ENCODE results near the gene ATP13A4.

Gene ATP13A4

DNA sequence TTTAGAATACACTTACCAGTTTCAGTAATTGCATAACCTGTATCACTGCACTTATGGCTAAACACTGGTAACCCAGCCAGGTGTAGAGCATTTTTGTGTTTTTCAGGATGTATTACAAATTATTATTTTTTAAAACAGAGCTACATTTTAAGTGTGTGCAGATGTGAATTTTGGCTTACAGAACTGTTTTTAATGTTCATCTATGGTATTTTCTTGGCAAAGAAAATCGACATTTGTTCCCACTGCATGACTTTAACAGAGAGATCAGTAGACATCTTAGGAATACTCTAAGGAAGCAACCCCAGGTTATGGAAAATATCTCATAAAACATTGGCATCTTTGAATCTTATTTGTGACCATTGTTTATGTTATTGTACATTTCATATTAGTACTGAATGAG lies 73.3 kb downstream of the ATP13A4 start:
- Histone ChIP-seq H3K4me1 (ENCODE audit: insufficient read depth, insufficient read length) (no peaks in the 10 kb centered on the region), H3K9ac (ENCODE audit: insufficient read length, low read depth) (no peak overlapping the region), H3K9me3 (ENCODE audit: insufficient read depth, low read length) (no peaks in the 10 kb centered on the region), H3K4me3 (ENCODE audit: insufficient read length, low read depth) (no peak overlapping the region), H3K27me3 (ENCODE audit: insufficient read depth, insufficient read length) (no peaks in the 10 kb centered on the region), H3K36me3 (ENCODE audit: insufficient read depth, insufficient read length, low read length) (no peaks in the 10 kb centered on the region)
- DNase-seq (ENCODE audit: low read depth, low spot score) = no peak
- TF ChIP-seq YY1 (IDR thresholded peaks at IDR 0.05; ENCODE audit: insufficient read depth, insufficient read length) = no peak
- no peak for TF ChIP-seq SUZ12 (IDR thresholded peaks at IDR 0.05; ENCODE audit: extremely low read depth, insufficient read depth, insufficient read length)
- TF ChIP-seq ZNF274 (IDR thresholded peaks at IDR 0.05; ENCODE audit: low read depth, low read length) = no peak

GRCh38 chr3:193474446-193474845 lies 80.2 kb downstream of the ATP13A4 start:
- DNase-seq (ENCODE audit: low read depth, low spot score) = no peak
- no peaks in the 10 kb centered on the region for H3K27me3 ChIP-seq (ENCODE audit: insufficient read depth, insufficient read length)
- H3K9ac ChIP-seq (ENCODE audit: insufficient read length, low read depth) = no peak overlapping the region
- no peaks in the 10 kb centered on the region for H3K36me3 ChIP-seq (ENCODE audit: insufficient read depth, insufficient read length, low read length)
- H3K4me3 ChIP-seq (ENCODE audit: insufficient read length, low read depth) = no peak overlapping the region
- TF ChIP-seq SUZ12 (IDR thresholded peaks at IDR 0.05; ENCODE audit: extremely low read depth, insufficient read depth, insufficient read length) (no peak), ZNF274 (IDR thresholded peaks at IDR 0.05; ENCODE audit: low read depth, low read length) (no peak), YY1 (IDR thresholded peaks at IDR 0.05; ENCODE audit: insufficient read depth, insufficient read length) (no peak)
- H3K9me3 ChIP-seq (ENCODE audit: insufficient read depth, low read length) = no peaks in the 10 kb centered on the region
- no peaks in the 10 kb centered on the region for H3K4me1 ChIP-seq (ENCODE audit: insufficient read depth, insufficient read length)

DNA sequence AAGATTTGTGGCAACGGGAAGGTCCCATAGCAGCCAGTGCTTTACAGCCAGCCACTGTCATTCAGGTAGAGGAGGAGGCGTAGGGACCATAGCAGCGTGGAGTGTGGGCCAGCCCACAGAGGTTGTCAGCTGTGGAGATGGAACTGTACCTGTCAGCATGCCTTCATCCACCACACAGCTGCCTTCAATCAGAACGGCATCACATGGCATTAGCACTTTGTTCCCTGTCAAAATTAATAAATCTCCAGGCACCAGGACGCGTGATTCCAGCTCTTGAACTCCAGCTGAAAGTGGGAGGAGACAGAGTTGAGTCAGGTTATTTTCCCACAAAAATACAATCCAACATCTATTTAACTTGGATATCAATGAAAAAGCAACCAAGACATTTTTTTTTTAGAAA lies 84.0 kb downstream of the ATP13A4 start:
- Histone ChIP-seq H3K9ac (ENCODE audit: insufficient read length, low read depth) (no peak overlapping the region), H3K4me3 (ENCODE audit: insufficient read length, low read depth) (no peak overlapping the region), H3K4me1 (ENCODE audit: insufficient read depth, insufficient read length) (no peaks in the 10 kb centered on the region), H3K36me3 (ENCODE audit: insufficient read depth, insufficient read length, low read length) (no peaks in the 10 kb centered on the region), H3K27me3 (ENCODE audit: insufficient read depth, insufficient read length) (no peaks in the 10 kb centered on the region), H3K9me3 (ENCODE audit: insufficient read depth, low read length) (no peaks in the 10 kb centered on the region)
- no peak for DNase-seq (ENCODE audit: low read depth, low spot score)
- TF ChIP-seq ZNF274 (IDR thresholded peaks at IDR 0.05; ENCODE audit: low read depth, low read length) = no peak
- no peak for TF ChIP-seq SUZ12 (IDR thresholded peaks at IDR 0.05; ENCODE audit: extremely low read depth, insufficient read depth, insufficient read length)
- no peak for TF ChIP-seq YY1 (IDR thresholded peaks at IDR 0.05; ENCODE audit: insufficient read depth, insufficient read length)

GRCh38 chr3:193465992-193466608 lies 88.6 kb downstream of the ATP13A4 start:
- Histone ChIP-seq H3K4me1 (ENCODE audit: insufficient read depth, insufficient read length) (no peaks in the 10 kb centered on the region), H3K9ac (ENCODE audit: insufficient read length, low read depth) (no peak overlapping the region), H3K27me3 (ENCODE audit: insufficient read depth, insufficient read length) (no peaks in the 10 kb centered on the region), H3K4me3 (ENCODE audit: insufficient read length, low read depth) (no peak overlapping the region), H3K9me3 (ENCODE audit: insufficient read depth, low read length) (no peaks in the 10 kb centered on the region), H3K36me3 (ENCODE audit: insufficient read depth, insufficient read length, low read length) (no peaks in the 10 kb centered on the region)
- TF ChIP-seq YY1 (IDR thresholded peaks at IDR 0.05; ENCODE audit: insufficient read depth, insufficient read length) (no peak), SUZ12 (IDR thresholded peaks at IDR 0.05; ENCODE audit: extremely low read depth, insufficient read depth, insufficient read length) (no peak), ZNF274 (IDR thresholded peaks at IDR 0.05; ENCODE audit: low read depth, low read length) (no peak)
- no peak for DNase-seq (ENCODE audit: low read depth, low spot score)

- H3K4me1 ChIP-seq (ENCODE audit: insufficient read depth, insufficient read length) = no peaks in the 10 kb centered on the region
- TF ChIP-seq SUZ12 (IDR thresholded peaks at IDR 0.05; ENCODE audit: extremely low read depth, insufficient read depth, insufficient read length) = no peak
- no peak overlapping the region for H3K4me3 ChIP-seq (ENCODE audit: insufficient read length, low read depth)
- no peak overlapping the region for H3K9ac ChIP-seq (ENCODE audit: insufficient read length, low read depth)
- H3K27me3 ChIP-seq (ENCODE audit: insufficient read depth, insufficient read length) = no peaks in the 10 kb centered on the region
- no peak for DNase-seq (ENCODE audit: low read depth, low spot score)
- H3K9me3 ChIP-seq (ENCODE audit: insufficient read depth, low read length) = no peaks in the 10 kb centered on the region
- H3K36me3 ChIP-seq (ENCODE audit: insufficient read depth, insufficient read length, low read length) = no peaks in the 10 kb centered on the region
These were observed 89.8 kb downstream of the ATP13A4 start for GRCh38 chr3:193464889-193465288.

DNA sequence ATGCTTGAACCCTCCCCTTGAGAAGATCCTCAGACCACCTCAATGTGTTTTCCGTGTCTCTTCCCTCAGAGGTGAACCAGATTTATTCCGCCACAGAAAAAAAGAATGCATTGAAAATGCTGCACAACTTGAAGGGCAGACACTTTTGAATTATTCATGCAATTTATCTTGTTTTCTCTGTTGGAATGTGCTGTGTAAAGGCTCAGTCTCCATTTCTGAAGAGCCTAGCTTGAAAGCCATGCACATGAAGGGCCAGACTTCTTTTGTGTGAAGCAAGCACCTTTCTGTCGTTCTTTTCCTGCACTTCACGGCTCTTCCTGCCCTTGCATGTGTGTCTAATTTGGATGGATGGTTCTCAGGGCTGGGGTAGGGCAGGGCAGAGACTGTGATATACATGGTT lies 97.2 kb downstream of the ATP13A4 start:
- H3K4me3 ChIP-seq (ENCODE audit: insufficient read length, low read depth) = no peak overlapping the region
- DNase-seq (ENCODE audit: low read depth, low spot score) = no peak
- TF ChIP-seq YY1 (IDR thresholded peaks at IDR 0.05; ENCODE audit: insufficient read depth, insufficient read length) = no peak
- no peak for TF ChIP-seq ZNF274 (IDR thresholded peaks at IDR 0.05; ENCODE audit: low read depth, low read length)
- no peak for TF ChIP-seq SUZ12 (IDR thresholded peaks at IDR 0.05; ENCODE audit: extremely low read depth, insufficient read depth, insufficient read length)
- no peaks in the 10 kb centered on the region for H3K36me3 ChIP-seq (ENCODE audit: insufficient read depth, insufficient read length, low read length)
- H3K27me3 ChIP-seq (ENCODE audit: insufficient read depth, insufficient read length) = no peaks in the 10 kb centered on the region
- H3K4me1 ChIP-seq (ENCODE audit: insufficient read depth, insufficient read length) = no peaks in the 10 kb centered on the region
- H3K9me3 ChIP-seq (ENCODE audit: insufficient read depth, low read length) = no peaks in the 10 kb centered on the region
- no peak overlapping the region for H3K9ac ChIP-seq (ENCODE audit: insufficient read length, low read depth)

- peak; percentile 1 for DNase-seq (ENCODE audit: low read depth, low spot score)
- Histone ChIP-seq H3K9ac (ENCODE audit: insufficient read length, low read depth) (no peak overlapping the region), H3K4me3 (ENCODE audit: insufficient read length, low read depth) (no peak overlapping the region), H3K27me3 (ENCODE audit: insufficient read depth, insufficient read length) (no peaks in the 10 kb centered on the region), H3K9me3 (ENCODE audit: insufficient read depth, low read length) (no peaks in the 10 kb centered on the region), H3K4me1 (ENCODE audit: insufficient read depth, insufficient read length) (no peaks in the 10 kb centered on the region), H3K36me3 (ENCODE audit: insufficient read depth, insufficient read length, low read length) (no peaks in the 10 kb centered on the region)
- TF ChIP-seq ZNF274 (IDR thresholded peaks at IDR 0.05; ENCODE audit: low read depth, low read length) (no peak), YY1 (IDR thresholded peaks at IDR 0.05; ENCODE audit: insufficient read depth, insufficient read length) (no peak), SUZ12 (IDR thresholded peaks at IDR 0.05; ENCODE audit: extremely low read depth, insufficient read depth, insufficient read length) (no peak)
These were observed 102.4 kb downstream of the ATP13A4 start for GRCh38 chr3:193452338-193452737.
